Activated CD8-positive, alpha-beta T cell treated with anti-CD3 and anti-CD28 coated beads for 36 hours (primary cell): ENCODE data around the gene ABCB11. TPM values are rescaled to one million over a fixed set of nuclear protein-coding genes. Genes with fewer than 3 reads are reported as not detected.

Experiments used
- ATAC-seq: fragments of 200-7000 bp; cut with Tn5 transposase; one replicate; pipeline ENCODE4 v1.10.0; 2021; ENCODE audit warnings: mild to moderate bottlenecking, moderate library complexity
- CTCF ChIA-PET: fragments of 350-600 bp; sonication (Branson Sonifier 250); formaldehyde crosslinking; loops from one replicate; lab custom pipeline; 2021; ENCODE audit warnings: antibody characterized with exemption; lab: Charles Lee
- POLR2A ChIA-PET: fragments of 350-600 bp; sonication (Branson Sonifier 250); formaldehyde crosslinking; loops from one replicate; lab custom pipeline; 2021; ENCODE audit warnings: antibody characterized with exemption; lab: Charles Lee
- DNase-seq: peaks from one replicate; pipeline ENCODE4 v3.0.0-alpha.2; 2020
- H3K27ac Mint-ChIP-seq: one replicate; pipeline ENCODE4 v1.8.0; 2021; ENCODE audit warnings: mild to moderate bottlenecking, mixed read lengths
- H3K27me3 Mint-ChIP-seq: one replicate; pipeline ENCODE4 v1.8.0; 2021; ENCODE audit warnings: mixed read lengths
- H3K36me3 Mint-ChIP-seq: one replicate; pipeline ENCODE4 v1.8.0; 2021; ENCODE audit warnings: low read depth, mixed read lengths
- H3K4me1 Mint-ChIP-seq: one replicate; pipeline ENCODE4 v1.8.0; 2021; ENCODE audit warnings: low read depth, mixed read lengths
- H3K4me3 Mint-ChIP-seq: one replicate; pipeline ENCODE4 v1.8.0; 2021; ENCODE audit warnings: mild to moderate bottlenecking, moderate library complexity, mixed read lengths
- H3K9me3 Mint-ChIP-seq: one replicate; pipeline ENCODE4 v1.8.0; 2021; ENCODE audit warnings: mixed read lengths
- CTCF ChIP-seq: fragments of 200-600 bp; IDR thresholded peaks from one replicate; pipeline ENCODE4 v1.8.0; 2022; ENCODE audit warnings: antibody characterized with exemption, mild to moderate bottlenecking
- intact Hi-C: fragments of 100-400 bp; cut with micrococcal nuclease; formaldehyde crosslinking; loops from one replicate; pipeline ENCODE4 v1.10.0; 2022
- total RNA-seq, 2 experiments: library from RNA; stranded (reverse); gene quantifications; one replicate each; pipeline ENCODE4 v1.2.3, GENCODE V29; 2021

Gene ABCB11
- total RNA-seq, 2 experiments from 2014 or later, result not detected

DNA sequence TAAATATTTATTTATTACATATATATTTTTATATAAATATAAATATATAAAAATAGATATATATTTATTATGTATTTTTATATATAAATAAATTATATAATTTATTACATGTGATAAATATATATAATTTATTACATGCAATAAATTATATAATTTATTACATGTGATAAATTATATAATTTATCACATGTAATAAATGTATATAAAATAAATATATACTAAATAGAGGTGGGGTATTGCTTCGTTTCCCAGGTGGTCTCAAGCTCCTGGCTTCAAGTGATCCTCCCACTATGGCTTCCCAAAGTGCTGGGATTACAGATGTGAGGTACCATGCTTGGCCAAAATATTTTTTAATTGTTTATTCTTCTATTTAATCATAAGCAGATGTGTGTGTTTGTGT, 133.7 kb downstream of the ABCB11 start:
- no peaks in the 10 kb centered on the region for H3K36me3 Mint-ChIP-seq
- ATAC-seq (no peak), DNase-seq (no peak)
- H3K27ac Mint-ChIP-seq, result no peak overlapping the region
- no peaks in the 10 kb centered on the region for H3K4me1 Mint-ChIP-seq
- intact Hi-C loops, result no loop called here
- H3K9me3 Mint-ChIP-seq, result no peaks in the 10 kb centered on the region
- peaks cover 1% of the 10 kb centered on the region for H3K27me3 Mint-ChIP-seq
- ChIA-PET POLR2A (no interaction called here), CTCF (no interaction called here)
- H3K4me3 Mint-ChIP-seq, result no peak overlapping the region
- TF ChIP-seq CTCF, result no peak

- no peak for TF ChIP-seq CTCF
- no peak for DNase-seq
- ATAC-seq, result no peak
- peaks cover 3% of the 10 kb centered on the region for H3K27me3 Mint-ChIP-seq
- CTCF ChIA-PET, result interaction anchor here (0.8 kb wide), 1 partner anchor 14 kb away, joined by 3 read pairs; no protein-coding TSS in a partner anchor
- H3K9me3 Mint-ChIP-seq, result no peaks in the 10 kb centered on the region
- POLR2A ChIA-PET, result no interaction called here
- no peak overlapping the region for H3K4me3 Mint-ChIP-seq
- no peak overlapping the region for H3K27ac Mint-ChIP-seq
- no peaks in the 10 kb centered on the region for H3K4me1 Mint-ChIP-seq
- H3K36me3 Mint-ChIP-seq, result no peaks in the 10 kb centered on the region
- intact Hi-C loops, result no loop called here
Observed at GRCh38 chr2:168896783-168897182, 134.3 kb downstream of the ABCB11 start.

DNA sequence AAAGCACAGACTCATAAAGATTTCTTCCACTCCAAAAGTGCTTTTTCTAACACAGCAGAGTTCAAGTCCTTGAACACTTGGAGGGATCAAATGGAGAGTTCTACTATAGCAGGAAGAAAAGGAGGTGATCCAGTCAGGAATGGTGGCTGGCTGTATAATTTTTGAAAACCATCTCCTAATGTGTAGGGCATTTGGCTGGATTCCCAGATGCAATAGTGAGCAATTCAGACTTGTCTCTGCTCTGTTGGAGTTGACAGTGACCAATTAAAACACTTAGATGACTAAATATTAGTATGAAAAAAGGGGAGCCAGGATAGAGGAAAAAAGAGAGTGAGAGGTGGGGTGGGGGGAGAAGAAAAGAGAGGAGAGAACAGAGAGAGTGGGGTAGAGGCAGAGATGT, 135.4 kb downstream of the ABCB11 start:
- Mint-ChIP-seq H3K4me3 (no peak overlapping the region), H3K27ac (no peak overlapping the region), H3K4me1 (peaks cover 1% of the 10 kb centered on the region), H3K36me3 (no peaks in the 10 kb centered on the region), H3K27me3 (peaks cover 3% of the 10 kb centered on the region), H3K9me3 (no peaks in the 10 kb centered on the region)
- POLR2A ChIA-PET, result no interaction called here
- intact Hi-C loops, result no loop called here
- no peak for ATAC-seq
- CTCF ChIA-PET, result no interaction called here
- no peak for DNase-seq
- TF ChIP-seq CTCF, result no peak

DNA sequence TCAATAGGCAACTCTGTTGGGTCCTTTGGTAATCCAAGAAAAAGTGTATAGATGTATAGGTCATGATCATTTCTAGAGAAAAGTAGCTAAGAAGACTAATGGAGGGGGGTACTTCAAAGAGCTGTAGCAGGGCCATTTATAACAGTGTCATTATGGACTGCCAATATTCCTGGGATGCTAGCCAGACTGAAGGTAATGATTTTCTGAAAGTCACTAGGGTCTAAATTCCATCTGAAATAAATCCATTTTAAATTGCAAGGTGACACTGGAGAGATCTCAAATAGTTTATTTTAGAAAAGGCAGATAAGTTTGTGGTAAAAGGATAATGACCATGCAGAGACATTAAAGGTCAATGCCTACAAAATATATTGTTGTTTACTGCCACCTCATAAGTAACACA, 136.4 kb downstream of the ABCB11 start:
- POLR2A ChIA-PET, result interaction anchor here (1.4 kb wide), 1 partner anchor 15 kb away, joined by 3 read pairs; no protein-coding TSS in a partner anchor

DNA sequence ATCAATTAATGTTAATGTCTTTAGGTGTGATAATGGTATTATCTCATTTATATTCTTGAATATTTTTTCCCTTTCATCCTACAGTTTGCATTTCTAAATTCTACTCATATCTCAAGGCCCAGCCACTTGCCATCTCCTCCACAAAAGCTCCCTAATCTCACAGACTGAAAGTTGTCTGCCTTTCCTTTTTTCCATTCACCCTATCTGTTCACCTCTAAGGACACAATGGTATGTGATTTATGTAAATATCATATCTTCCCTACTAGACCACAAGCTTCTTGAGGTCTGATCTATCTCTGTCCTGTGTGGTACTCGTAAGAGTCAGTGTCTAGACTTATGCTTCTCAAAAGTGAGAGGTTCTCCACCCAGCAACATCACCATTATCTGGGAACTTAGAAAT, 137.0 kb downstream of the ABCB11 start:
- no peak for DNase-seq
- peaks cover 3% of the 10 kb centered on the region for H3K36me3 Mint-ChIP-seq
- H3K27me3 Mint-ChIP-seq, result peaks cover 3% of the 10 kb centered on the region
- peaks cover 5% of the 10 kb centered on the region for H3K4me1 Mint-ChIP-seq
- no peak for ATAC-seq
- H3K27ac Mint-ChIP-seq, result no peak overlapping the region
- intact Hi-C loops, result no loop called here
- TF ChIP-seq CTCF, result no peak
- no peaks in the 10 kb centered on the region for H3K9me3 Mint-ChIP-seq
- ChIA-PET POLR2A (interaction anchor here (1.4 kb wide), 1 partner anchor 16 kb away, joined by 3 read pairs; no protein-coding TSS in a partner anchor), CTCF (no interaction called here)
- H3K4me3 Mint-ChIP-seq, result no peak overlapping the region

More for the DNA sequence above, 136.4 kb downstream of the ABCB11 start:
- H3K4me1 Mint-ChIP-seq, result peaks cover 5% of the 10 kb centered on the region
- H3K27ac Mint-ChIP-seq, result no peak overlapping the region
- H3K4me3 Mint-ChIP-seq, result no peak overlapping the region
- intact Hi-C loops, result no loop called here
- DNase-seq, result no peak
- H3K9me3 Mint-ChIP-seq, result no peaks in the 10 kb centered on the region
- TF ChIP-seq CTCF, result no peak
- CTCF ChIA-PET, result no interaction called here
- H3K36me3 Mint-ChIP-seq, result peaks cover 2% of the 10 kb centered on the region
- ATAC-seq, result no peak
- peaks cover 3% of the 10 kb centered on the region for H3K27me3 Mint-ChIP-seq
